Suprapubic skin (tissue), 4 donors: ENCODE data around the gene BCL6B.

Source experiments
- POLR2A ChIP-seq, 2 donors: fragments of 450-650 bp; IDR thresholded peaks; one replicate each; pipeline ENCODE4 v1.6.1; 2017; ENCODE audit warnings: antibody characterized with exemption in 2 of 2, mild to moderate bottlenecking in 2 of 2, moderate library complexity in 2 of 2
- POLR2AphosphoS5 ChIP-seq, 3 donors: sonication (generic); formaldehyde crosslinking; IDR thresholded peaks; one replicate each; pipeline ENCODE4 v1.6.1; 2017; ENCODE audit warnings: antibody characterized with exemption in 3 of 3
- TF ChIP-seq, protein P1 (sequence below), 2 donors: fragments of 200-600 bp in 1 of 2; fragments of 450-650 bp in 1 of 2; sonication (generic) in 1 of 2; IDR thresholded peaks; one replicate each; pipeline ENCODE4 v1.5.1; 2016 to 2019; ENCODE audit warnings: antibody characterized with exemption in 2 of 2, mild to moderate bottlenecking in 1 of 2, moderate library complexity in 1 of 2

DNA sequence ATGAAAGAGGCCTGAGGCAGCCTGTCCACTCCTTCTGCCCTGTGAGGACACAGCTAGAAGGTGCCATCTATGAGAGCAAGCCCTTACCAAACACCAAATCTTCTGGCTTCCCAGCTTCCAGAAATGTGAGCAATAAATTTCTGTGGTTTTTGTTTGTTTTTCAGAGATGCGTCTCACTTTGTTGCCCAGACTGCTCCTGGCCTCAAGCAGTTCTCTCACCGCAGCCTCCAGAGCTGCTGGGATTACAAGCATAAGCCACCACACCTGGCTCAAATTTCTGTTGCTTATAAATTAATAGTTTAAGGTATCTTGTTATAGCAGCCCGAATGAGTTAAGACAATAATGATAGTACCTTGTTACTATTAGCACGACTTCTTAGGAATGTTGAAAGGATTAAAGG, 33.5 kb downstream of the BCL6B start:
- TF ChIP-seq, protein P1, sequence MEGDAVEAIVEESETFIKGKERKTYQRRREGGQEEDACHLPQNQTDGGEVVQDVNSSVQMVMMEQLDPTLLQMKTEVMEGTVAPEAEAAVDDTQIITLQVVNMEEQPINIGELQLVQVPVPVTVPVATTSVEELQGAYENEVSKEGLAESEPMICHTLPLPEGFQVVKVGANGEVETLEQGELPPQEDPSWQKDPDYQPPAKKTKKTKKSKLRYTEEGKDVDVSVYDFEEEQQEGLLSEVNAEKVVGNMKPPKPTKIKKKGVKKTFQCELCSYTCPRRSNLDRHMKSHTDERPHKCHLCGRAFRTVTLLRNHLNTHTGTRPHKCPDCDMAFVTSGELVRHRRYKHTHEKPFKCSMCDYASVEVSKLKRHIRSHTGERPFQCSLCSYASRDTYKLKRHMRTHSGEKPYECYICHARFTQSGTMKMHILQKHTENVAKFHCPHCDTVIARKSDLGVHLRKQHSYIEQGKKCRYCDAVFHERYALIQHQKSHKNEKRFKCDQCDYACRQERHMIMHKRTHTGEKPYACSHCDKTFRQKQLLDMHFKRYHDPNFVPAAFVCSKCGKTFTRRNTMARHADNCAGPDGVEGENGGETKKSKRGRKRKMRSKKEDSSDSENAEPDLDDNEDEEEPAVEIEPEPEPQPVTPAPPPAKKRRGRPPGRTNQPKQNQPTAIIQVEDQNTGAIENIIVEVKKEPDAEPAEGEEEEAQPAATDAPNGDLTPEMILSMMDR (IDR thresholded peaks at IDR 0.05) = no peak
- TF ChIP-seq POLR2AphosphoS5 (IDR thresholded peaks at IDR 0.05) (no peak), POLR2A (IDR thresholded peaks at IDR 0.05) (no peak)
